Testis (tissue), 2 donors: ENCODE results near the gene PTPRC.

Experiments
- POLR2A ChIP-seq: fragments of 450-650 bp; IDR thresholded peaks from one replicate; pipeline ENCODE4 v1.6.1; 2017; ENCODE audit warnings: antibody characterized with exemption, mild to moderate bottlenecking, moderate library complexity
- TF ChIP-seq, protein P1 (sequence below), 3 experiments: fragments of 450-650 bp in 2 of 3; fragments of 200-600 bp in 1 of 3; sonication (generic) in 1 of 3; IDR thresholded peaks; one replicate each; pipeline ENCODE4 v1.5.1; 2016 to 2019; ENCODE audit warnings: antibody characterized with exemption in 3 of 3, mild to moderate bottlenecking in 2 of 3, moderate library complexity in 1 of 3

DNA sequence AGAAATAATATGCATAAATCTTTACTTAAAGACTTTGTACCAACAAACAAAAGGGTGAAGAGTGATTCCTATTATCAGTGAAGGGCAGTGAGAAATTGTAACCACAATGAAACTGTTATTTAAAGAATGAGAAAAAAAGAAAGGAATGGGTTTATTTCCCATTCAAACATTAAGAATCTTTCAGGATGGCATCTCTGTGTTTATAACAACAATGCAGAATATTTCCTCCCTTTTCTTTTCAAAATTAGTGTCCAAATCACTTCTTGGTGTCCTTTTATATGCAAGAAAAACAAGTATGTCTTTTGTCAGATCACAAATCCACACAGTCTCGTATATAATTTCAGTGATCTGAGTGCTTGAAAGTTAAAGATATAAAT is 61.2 kb downstream of the PTPRC start:
- no peak for TF ChIP-seq POLR2A
- TF ChIP-seq, protein P1, sequence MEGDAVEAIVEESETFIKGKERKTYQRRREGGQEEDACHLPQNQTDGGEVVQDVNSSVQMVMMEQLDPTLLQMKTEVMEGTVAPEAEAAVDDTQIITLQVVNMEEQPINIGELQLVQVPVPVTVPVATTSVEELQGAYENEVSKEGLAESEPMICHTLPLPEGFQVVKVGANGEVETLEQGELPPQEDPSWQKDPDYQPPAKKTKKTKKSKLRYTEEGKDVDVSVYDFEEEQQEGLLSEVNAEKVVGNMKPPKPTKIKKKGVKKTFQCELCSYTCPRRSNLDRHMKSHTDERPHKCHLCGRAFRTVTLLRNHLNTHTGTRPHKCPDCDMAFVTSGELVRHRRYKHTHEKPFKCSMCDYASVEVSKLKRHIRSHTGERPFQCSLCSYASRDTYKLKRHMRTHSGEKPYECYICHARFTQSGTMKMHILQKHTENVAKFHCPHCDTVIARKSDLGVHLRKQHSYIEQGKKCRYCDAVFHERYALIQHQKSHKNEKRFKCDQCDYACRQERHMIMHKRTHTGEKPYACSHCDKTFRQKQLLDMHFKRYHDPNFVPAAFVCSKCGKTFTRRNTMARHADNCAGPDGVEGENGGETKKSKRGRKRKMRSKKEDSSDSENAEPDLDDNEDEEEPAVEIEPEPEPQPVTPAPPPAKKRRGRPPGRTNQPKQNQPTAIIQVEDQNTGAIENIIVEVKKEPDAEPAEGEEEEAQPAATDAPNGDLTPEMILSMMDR (IDR thresholded peaks at IDR 0.05) = no peak
